Measurements from ENCODE around the gene UBE2B.
"Not testable (repeated sequence)": the region's sequence is repeated elsewhere in the genome, so short reads cannot be mapped to it uniquely, and the experiment has no call there.

Gene UBE2B
- total RNA-seq: 38.1 to 56.0 reads per million in 2 donors

- DNase-seq: peak; percentile 98
Observed at GRCh38 chr5:134370871-134371833, at the start of gene UBE2B. UBE2B (plus strand) TSS chr5:134371569; CDS start chr5:134371596, 27 bp downstream.

DNA sequence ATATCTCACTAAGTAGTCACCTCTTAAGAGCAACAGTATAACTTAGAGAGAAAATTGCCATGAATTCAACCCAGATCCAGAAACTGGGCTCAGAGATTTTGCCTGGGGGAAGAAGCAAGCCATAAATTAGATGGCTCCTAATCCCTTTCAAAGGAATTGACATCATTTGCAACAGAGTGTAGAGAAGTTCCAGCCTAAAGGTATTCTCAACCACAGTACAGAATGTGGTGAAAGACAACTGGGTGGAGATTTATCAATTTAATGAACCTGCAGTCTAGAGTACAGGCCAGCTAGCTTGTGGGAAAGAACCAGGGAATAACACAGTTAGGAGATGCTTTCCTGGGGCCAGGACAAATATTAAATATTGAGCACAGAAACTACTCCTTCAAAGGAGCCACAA, 44.0 kb upstream of the UBE2B start:
- DNase-seq: no peak

DNA sequence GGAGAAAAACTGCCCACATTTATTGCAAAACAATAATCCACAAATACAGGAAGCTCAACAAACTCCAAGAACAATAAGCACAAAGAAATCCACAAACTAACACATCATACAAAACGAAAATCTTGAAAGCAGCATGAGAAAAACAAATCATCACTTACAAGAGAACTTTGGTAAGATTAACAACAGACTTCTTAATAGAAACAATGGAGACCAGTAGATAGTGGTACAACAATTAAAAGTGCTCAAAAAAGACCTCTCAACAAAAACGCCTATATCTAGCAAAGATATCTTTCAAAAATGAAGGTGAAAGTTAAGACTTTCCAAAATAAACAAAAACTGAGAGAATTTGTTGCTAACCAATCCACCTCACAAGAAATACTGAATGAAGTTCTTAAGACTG, 42.8 kb upstream of the UBE2B start:
- DNase-seq: no peak

- not testable (repeated sequence) for DNase-seq
Observed at GRCh38 chr5:134336833-134337232, 34.5 kb upstream of the UBE2B start.

DNA sequence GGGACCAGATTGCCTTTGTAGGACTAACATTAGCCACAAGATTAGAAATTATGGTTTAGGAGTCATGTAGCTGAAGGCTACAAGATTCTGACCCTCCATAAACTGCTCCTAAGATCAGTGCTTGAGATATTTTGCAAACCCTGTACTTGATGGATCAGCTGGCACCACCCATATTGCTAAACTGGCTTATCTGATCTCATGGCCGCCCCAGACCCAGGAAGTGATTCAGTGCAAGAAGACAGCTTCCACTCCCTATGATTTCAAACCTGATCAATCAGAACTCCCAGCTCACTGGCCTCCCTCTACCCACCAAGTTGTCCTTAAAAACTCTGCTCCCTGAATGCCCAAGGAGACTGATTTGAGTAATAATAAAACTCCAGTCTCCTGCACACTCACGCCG, 27.9 kb upstream of the UBE2B start:
- not testable (repeated sequence) for DNase-seq

DNA sequence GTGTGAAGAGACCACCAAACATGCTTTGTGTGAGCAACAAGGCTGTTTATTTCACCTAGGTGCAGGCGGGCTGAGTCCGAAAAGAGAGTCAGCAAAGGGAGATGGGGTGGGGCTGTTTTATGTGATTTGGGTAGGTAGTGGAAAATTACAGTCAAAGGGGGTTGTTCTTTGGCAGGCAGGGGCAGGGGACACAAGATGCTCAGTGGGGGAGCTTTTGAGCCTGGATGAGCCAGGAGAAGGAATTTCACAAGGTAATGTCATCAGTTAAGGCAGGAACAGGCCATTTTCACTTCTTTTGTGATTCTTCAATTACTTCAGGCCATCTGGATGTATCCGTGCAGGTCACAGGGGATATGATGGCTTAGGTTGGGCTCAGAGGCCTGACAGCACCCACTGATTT, 25.9 kb upstream of the UBE2B start:
- DNase-seq: not testable (repeated sequence)

- DNase-seq: no peak
Observed at GRCh38 chr5:134345996-134346395, 25.4 kb upstream of the UBE2B start.

DNA sequence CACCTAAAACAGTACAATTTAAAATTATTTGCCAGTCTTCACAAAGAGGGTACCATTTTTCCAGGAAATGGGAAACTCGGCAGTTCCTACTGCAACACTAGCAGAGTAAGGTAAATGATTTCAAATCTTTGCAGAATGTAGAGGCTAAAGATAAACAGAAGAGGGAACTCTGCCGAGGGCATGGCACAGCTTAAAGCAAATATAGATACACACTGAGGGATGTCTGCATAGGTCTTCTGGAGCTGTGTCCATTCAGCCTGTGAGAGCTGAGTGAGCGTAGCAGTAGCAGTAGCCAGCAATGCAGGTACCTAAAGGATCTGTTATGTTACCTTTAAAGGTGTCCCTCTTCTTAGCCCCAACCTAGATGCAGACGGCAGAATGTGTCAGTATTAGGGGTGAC, 21.9 kb upstream of the UBE2B start:
- DNase-seq: no peak

- DNase-seq: no peak
Observed at GRCh38 chr5:134355681-134356080, 15.7 kb upstream of the UBE2B start.

DNA sequence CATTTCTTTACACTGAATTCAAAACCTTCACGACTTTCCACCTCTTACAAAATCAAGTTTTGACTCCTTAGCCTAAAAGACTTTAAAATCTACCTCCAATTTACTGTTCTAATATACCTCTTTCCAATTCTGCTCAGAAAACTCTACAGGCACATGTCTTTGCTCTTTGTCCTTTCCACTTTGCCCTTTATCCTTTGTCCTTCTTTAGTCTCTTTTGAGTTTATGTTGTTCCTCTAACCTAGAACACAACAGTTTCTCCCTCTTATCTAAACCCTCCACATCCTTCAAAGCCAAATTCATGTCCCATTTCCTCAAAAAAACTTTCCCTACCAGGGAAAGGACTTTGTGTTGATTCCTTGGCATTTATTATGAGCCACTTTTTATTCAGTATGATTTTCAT, 5.8 kb upstream of the UBE2B start:
- DNase-seq: no peak

GRCh38 chr5:134370311-134370870, 978 bp upstream of the UBE2B start:
- DNase-seq: no peak

DNA sequence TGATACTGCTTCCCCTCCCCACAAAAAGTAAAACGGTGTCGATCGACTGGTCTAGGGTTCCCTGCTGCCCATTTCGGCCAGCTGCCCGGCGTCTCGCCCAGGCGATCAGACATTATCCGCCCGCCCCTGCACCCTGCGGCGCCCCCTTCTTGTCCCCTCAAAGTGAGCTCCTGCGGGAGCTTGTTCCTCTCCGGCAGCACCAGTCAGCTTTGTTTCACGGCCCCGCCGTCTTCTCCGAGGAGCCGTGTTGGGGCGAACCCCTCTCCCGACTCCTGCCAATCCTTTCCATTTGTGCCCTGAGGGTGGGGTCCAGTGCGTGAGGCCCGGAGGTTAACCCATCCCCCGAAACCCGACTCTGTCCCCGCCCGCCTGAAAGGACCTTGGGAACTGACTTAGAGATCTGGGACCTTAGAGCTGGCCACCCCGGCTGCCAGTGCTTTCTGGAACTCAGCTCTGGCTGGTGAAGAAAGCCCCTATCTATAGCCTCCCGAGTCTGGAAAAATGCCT, 518 bp downstream of the UBE2B start:
- peak; percentile 17 for DNase-seq

DNA sequence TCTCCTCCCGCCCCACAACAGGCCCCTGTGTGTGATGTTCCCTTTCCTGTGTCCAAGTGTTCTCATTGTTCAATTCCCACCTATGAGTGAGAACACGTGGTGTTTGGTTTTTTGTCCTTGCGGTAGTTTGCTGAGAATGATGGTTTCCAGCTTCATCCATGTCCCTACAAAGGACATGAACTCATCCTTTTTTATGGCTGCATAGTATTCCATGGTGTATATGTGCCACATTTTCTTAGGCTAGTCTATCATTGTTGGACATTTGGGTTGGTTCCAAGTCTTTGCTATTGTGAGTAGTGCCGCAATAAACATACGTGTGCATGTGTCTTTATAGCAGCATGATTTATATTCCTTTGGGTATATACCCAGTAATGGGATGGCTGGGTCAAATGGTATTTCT, 2.3 kb downstream of the UBE2B start:
- DNase-seq: not testable (repeated sequence)

DNA sequence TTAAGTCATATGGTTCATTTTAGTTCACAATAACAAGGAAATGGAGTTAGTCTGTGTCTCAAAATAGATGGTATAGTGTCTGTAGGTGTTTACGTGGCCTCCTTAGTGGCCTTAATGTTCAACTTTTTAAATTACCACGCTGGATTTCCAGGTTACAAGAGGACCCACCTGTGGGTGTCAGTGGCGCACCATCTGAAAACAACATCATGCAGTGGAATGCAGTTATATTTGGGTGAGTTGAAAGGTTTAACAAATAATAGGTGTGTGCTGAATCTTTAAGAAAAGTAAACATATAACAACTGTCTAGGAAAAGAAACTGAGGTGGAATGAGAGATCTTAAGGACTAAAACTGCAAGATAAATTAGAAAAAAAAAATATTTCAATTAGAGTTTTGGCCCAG, 2.9 kb downstream of the UBE2B start:
- no peak for DNase-seq

GRCh38 chr5:134380346-134380745, 9.0 kb downstream of the UBE2B start:
- no peak for DNase-seq

DNA sequence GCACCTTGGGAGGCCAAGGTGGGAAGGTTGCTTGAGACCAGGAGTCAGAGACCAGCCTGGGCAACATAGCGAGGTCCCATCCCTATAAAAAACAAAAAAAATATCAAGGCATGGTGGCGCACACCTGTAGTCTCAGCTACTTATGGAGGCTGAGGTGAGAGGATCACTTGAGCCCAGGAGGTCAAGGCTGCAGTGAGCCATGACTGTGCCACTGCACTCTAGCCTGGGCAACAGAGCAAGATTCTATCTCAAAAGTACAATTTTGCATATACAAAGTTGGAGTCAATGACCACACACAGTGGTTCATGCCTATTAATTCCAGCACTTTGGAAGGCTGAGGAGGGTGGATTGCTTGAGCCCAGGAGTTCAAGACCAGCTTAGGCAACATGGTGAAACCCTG, 10.8 kb downstream of the UBE2B start:
- DNase-seq: not testable (repeated sequence)

- DNase-seq: no peak
Observed at GRCh38 chr5:134383980-134384697, 12.8 kb downstream of the UBE2B start.

DNA sequence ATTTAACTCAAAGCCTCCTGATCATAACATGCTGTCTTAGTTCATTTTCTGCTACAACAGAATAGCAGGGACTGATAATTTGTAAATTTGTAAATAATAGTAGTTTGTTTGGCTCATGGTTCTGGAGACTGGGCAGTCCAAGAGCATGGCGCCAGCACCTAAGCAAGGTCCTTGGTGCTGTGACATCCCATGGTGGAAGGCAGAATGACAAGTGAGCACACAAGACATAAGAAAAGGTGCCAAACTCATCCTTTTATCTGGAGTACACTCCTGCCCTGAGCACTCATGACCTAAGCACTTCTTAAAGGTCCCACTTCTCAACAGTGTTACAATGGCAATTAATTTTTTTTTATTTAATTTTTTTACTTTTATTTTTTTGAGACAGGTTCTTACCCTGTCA, 16.1 kb downstream of the UBE2B start:
- no peak for DNase-seq

- no peak for DNase-seq
Observed at GRCh38 chr5:134392301-134392700, 20.9 kb downstream of the UBE2B start.

- no peak for DNase-seq
Observed at GRCh38 chr5:134394932-134395331, 23.6 kb downstream of the UBE2B start.

DNA sequence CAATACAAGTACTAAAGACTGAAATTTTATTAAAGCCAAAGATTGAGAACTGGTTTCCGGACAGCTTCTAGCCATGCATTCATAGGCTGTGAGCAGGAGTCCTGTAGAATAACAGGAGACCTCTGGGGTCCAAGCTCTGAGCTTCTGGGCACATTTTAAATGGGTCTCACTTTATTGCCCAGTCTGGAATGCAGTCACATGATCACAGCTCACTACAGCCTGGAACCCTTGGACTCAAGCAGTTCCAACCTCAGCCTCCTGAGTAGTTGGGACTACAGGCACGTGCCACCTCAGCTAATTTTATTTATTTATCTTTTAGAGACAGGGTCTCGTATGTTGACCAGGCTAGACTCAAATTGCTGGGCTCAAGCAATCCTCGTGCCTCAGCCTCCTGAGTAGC, 24.9 kb downstream of the UBE2B start:
- DNase-seq: no peak

GRCh38 chr5:134397196-134397595, 25.8 kb downstream of the UBE2B start:
- no peak for DNase-seq

DNA sequence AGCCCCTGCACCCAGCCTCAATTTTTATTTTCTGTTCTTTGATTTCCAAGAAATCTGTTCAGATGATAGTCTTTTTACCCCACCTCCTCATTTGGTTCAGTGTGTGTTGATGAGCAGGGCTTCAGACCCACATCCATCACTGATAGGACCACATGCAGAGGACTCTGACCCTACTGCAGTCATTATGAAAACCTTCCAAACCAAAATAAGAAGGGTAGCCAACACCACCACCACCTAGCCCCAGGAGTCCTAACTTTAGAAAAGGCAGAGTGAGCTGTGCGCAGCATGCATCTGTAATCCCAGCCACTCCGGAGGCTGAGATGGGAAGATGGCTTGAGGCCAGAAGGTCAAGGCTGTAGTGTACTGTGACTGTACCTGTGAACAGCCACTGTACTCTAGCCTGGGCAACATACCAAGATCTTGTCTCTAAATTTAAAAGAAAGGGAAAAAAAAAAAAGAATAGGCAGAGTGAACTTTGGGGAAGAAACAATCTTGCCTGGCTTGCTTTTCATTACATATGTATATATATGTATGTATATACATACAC, 27.3 kb downstream of the UBE2B start:
- no peak for DNase-seq
